ENCODE data around the gene PDCD1. TPM values are rescaled to one million over a fixed set of nuclear protein-coding genes. Genes with fewer than 3 reads are reported as not detected.

PDCD1 gene
- total RNA-seq, 2 donors from 2014 or later: 0.27 to 0.80 TPM

DNA sequence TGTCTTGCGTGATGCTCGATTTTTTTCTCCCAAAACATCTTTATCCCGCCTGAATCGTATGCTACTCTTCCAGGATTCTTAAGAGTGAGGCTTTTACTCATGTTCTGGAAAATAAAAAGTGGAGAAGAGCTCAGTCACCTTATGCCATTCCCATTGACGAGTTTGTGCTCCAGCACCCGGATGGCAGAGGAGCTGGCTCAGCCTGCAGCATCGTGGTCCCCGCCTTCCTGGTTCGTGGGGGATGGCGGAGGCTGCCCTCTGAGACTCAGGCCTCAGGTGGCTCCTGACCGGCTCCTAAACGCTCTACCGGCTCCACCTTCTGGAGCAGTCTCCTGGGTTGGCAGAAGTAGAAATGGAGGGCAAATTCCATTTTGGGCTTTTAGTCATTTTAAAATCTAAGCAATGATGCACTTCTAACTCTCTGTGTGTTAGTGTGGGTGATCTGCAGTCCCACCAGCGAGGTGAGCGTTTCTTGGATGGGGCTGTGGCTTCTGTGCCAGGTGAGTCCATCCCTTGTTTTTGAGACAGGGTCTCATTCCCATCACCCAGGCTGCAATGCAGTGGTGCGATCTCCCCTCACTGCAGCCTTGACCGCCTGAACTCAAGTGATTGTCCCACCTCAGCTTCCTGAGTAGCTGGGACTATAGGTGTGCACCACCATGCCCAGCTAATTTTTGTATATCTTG lies 38.7 kb upstream of the PDCD1 start:
- H3K36me3 ChIP-seq: no peaks in the 10 kb centered on the region
- no peak overlapping the region for H3K4me3 ChIP-seq
- H3K27me3 ChIP-seq (replicated peaks; ENCODE audit: insufficient read depth): no peaks in the 10 kb centered on the region
- no peak overlapping the region for H3K27ac ChIP-seq
- H3K9me3 ChIP-seq: no peaks in the 10 kb centered on the region
- TF ChIP-seq, protein P1, sequence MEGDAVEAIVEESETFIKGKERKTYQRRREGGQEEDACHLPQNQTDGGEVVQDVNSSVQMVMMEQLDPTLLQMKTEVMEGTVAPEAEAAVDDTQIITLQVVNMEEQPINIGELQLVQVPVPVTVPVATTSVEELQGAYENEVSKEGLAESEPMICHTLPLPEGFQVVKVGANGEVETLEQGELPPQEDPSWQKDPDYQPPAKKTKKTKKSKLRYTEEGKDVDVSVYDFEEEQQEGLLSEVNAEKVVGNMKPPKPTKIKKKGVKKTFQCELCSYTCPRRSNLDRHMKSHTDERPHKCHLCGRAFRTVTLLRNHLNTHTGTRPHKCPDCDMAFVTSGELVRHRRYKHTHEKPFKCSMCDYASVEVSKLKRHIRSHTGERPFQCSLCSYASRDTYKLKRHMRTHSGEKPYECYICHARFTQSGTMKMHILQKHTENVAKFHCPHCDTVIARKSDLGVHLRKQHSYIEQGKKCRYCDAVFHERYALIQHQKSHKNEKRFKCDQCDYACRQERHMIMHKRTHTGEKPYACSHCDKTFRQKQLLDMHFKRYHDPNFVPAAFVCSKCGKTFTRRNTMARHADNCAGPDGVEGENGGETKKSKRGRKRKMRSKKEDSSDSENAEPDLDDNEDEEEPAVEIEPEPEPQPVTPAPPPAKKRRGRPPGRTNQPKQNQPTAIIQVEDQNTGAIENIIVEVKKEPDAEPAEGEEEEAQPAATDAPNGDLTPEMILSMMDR (IDR thresholded peaks at IDR 0.05): no peak
- TF ChIP-seq POLR2AphosphoS5 (IDR thresholded peaks at IDR 0.05): no peak
- TF ChIP-seq POLR2A (IDR thresholded peaks at IDR 0.05): no peak
- no peak for DNase-seq (ENCODE audit: low spot score)
- H3K4me1 ChIP-seq (replicated peaks): peaks cover 13% of the 10 kb centered on the region
- intact Hi-C loops (cut with DNase I): no loop called here
- WGBS: 86% methylated on average over 17 of the region's 17 CpGs

DNA sequence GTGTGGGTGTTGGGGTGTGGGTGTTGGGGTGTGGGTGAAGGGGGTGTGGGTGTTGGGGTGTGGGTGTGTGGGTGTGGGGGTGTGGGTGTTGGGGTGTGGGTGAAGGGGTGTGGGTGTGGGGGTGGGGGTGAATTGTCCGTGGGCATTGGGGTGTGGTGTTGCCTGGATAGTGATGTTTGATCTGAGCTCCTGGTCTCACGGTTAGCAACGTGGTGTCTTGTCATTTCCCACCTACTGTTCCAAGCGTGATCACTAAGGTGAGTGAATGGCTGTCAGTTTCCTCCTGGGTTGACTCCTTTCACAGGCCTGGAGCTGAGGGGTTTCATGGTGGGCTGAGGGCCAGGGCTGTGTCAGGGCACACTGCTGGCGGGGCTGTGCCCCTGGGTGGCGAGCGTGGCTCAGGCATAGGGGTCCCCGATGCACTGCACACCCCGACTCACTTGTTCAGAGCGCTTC lies 38.1 kb upstream of the PDCD1 start:
- intact Hi-C loops (cut with DNase I): no loop called here
- no peak overlapping the region for H3K4me3 ChIP-seq
- no peaks in the 10 kb centered on the region for H3K9me3 ChIP-seq
- H3K4me1 ChIP-seq (replicated peaks): peaks cover 17% of the 10 kb centered on the region
- TF ChIP-seq POLR2A (IDR thresholded peaks at IDR 0.05) (no peak), POLR2AphosphoS5 (IDR thresholded peaks at IDR 0.05) (no peak)
- TF ChIP-seq, protein P1 (IDR thresholded peaks at IDR 0.05): no peak
- H3K36me3 ChIP-seq: no peaks in the 10 kb centered on the region
- 85% methylated on average over 10 of the region's 10 CpGs for WGBS
- H3K27ac ChIP-seq: no peak overlapping the region
- no peaks in the 10 kb centered on the region for H3K27me3 ChIP-seq (replicated peaks; ENCODE audit: insufficient read depth)
- no peak for DNase-seq (ENCODE audit: low spot score)

DNA sequence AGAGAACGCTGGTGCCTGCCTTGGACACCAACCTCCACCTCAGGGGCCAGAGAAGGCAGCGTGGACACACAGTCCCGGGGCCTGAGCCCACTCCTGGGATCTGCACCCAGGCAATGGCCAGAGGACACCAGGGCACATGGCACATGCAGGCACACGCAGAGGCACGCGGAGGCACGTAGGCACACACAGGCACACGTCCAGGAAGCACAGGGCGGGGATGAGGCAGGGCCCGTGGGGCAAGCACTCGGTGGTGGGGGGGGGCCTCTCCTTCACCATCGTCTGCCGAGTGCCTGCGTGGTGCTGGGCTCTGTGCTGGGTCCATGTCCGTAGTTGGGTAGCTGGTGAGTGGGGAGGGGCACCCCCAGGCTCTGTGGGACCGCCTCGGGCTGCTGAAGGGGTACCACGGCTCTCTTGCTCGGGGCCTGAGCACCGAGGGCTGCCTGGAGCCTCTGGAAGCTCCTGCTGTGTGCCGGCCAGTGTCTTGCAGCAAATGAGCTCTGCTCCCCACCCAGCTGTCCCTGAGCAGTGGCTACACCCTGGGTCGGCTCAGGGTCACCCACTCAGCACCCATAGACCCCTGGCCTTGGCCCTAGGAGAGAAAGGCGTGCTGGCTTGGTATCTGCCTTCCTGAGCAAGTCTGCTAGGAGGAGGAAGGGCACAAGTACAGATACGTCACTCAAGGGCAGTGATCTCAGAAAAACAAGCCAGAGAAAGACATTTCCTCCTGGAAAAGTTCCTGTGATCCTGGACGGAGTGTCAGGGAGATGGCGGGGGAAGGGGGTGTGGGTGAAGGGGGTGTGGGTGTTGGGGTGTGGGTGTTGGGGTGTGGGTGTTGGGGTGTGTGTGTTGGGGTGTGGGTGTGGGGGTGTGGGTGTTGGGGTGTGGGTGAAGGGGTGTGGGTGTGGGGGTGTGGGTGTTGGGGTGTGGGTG lies 37.3 kb upstream of the PDCD1 start:
- Histone ChIP-seq H3K36me3 (no peaks in the 10 kb centered on the region), H3K27me3 (replicated peaks; ENCODE audit: insufficient read depth) (no peaks in the 10 kb centered on the region), H3K9me3 (no peaks in the 10 kb centered on the region), H3K27ac (peak overlapping the region; percentile 85 to 86), H3K4me1 (replicated peaks) (peaks cover 25% of the 10 kb centered on the region), H3K4me3 (no peak overlapping the region)
- intact Hi-C loops (cut with DNase I): no loop called here
- 37% methylated on average over 24 of the region's 26 CpGs for WGBS
- TF ChIP-seq POLR2A (IDR thresholded peaks at IDR 0.05) (no peak), POLR2AphosphoS5 (IDR thresholded peaks at IDR 0.05) (no peak)
- TF ChIP-seq, protein P1 (IDR thresholded peaks at IDR 0.05): no peak
- peak; percentile 62 for DNase-seq (ENCODE audit: low spot score)

DNA sequence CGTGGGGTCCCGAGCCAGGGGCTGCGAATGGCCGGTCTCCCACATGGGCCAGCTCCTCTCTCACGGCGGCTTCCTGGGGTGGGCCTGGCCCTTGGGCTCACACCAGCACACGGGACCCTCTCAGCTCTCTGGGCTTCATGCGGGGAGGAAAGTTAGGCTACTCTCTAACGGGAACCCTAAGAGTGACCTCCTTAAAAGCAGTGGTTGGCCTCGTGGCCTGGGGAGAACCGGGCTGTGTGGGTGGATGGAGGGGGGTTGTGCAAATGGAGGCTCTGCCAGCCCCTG lies 36.7 kb upstream of the PDCD1 start:
- H3K4me3 ChIP-seq: no peak overlapping the region
- intact Hi-C loops (cut with DNase I): no loop called here
- DNase-seq (ENCODE audit: low spot score): no peak
- no peaks in the 10 kb centered on the region for H3K27me3 ChIP-seq (replicated peaks; ENCODE audit: insufficient read depth)
- no peaks in the 10 kb centered on the region for H3K9me3 ChIP-seq
- 77% methylated on average over 10 of the region's 11 CpGs for WGBS
- no peaks in the 10 kb centered on the region for H3K36me3 ChIP-seq
- H3K4me1 ChIP-seq (replicated peaks): peaks cover 29% of the 10 kb centered on the region
- peak overlapping the region; percentile 85 to 86 for H3K27ac ChIP-seq
- no peak for TF ChIP-seq POLR2A (IDR thresholded peaks at IDR 0.05)
- no peak for TF ChIP-seq POLR2AphosphoS5 (IDR thresholded peaks at IDR 0.05)
- TF ChIP-seq, protein P1 (IDR thresholded peaks at IDR 0.05): no peak
